ENCODE measurements around the gene SIT1.

SIT1 gene

DNA sequence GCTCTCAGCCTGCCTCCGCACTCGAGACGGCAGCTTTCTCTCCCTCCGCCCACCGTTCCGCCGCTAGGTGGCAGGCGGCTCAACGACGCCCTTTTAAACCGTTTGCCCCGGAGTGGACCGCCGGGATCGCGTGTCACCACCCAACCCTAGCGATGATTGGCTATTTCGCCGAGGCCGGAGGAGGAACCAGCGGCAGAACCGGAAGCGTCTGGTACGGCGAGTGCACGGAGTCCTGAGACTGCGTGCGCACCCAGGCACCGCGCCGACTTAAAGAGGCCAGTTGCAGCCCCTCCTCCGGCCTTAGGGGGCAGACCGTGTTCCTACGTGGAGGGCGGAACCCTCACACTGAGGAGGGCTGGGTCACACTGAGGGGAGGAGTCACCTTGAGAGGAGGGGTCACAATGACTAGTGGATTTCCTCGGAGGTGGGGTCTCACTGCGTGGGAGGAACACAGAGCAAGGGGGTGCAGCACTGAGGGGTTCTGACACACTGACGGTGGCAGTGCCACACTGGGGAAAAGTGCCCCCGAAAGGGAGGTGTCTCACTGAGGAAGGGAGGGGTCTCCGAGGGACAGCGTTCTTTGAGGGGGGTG is 46.6 kb downstream of the SIT1 start (continued):
- TF ChIP-seq ZNF791 (tag by site-specific recombination; IDR thresholded peaks at IDR 0.05) (no peak), ZNF157 (tag by site-specific recombination; IDR thresholded peaks at IDR 0.05) (no peak), ZNF223 (tag by site-specific recombination; IDR thresholded peaks at IDR 0.05) (no peak), ZNF707 (tag by site-specific recombination; IDR thresholded peaks at IDR 0.05) (no peak), CTCF (tag by site-specific recombination; IDR thresholded peaks at IDR 0.05) (peak; percentile 96), ZNF140 (tag by site-specific recombination; IDR thresholded peaks at IDR 0.05) (no peak), ZNF624 (tag by site-specific recombination; IDR thresholded peaks at IDR 0.05) (no peak), OVOL3 (tag by site-specific recombination; IDR thresholded peaks at IDR 0.05) (no peak), ZBTB17 (tag by site-specific recombination; IDR thresholded peaks at IDR 0.05) (peak; percentile 71), ZNF785 (tag by site-specific recombination; IDR thresholded peaks at IDR 0.05) (no peak), MZF1 (tag by site-specific recombination; IDR thresholded peaks at IDR 0.05; ENCODE audit: borderline replicate concordance) (no peak), ZSCAN30 (tag by site-specific recombination; IDR thresholded peaks at IDR 0.05) (no peak), ZNF16 (tag by site-specific recombination; IDR thresholded peaks at IDR 0.05; ENCODE audit: low read depth) (no peak), ZNF837 (tag by site-specific recombination; IDR thresholded peaks at IDR 0.05) (no peak), KLF10 (tag by site-specific recombination; IDR thresholded peaks at IDR 0.05) (no peak), KLF16 (tag by site-specific recombination; IDR thresholded peaks at IDR 0.05) (peak; percentile 24; the same call in 1 of the 2 replicates), ZNF184 (tag by site-specific recombination; IDR thresholded peaks at IDR 0.05) (no peak), SP7 (tag by site-specific recombination; IDR thresholded peaks at IDR 0.05) (peak; percentile 50; the same call in 1 of the 2 replicates), ZNF214 (tag by site-specific recombination; IDR thresholded peaks at IDR 0.05; ENCODE audit: borderline replicate concordance) (no peak), GLI4 (tag by site-specific recombination; IDR thresholded peaks at IDR 0.05) (no peak), ZNF398 (tag by site-specific recombination; IDR thresholded peaks at IDR 0.05) (no peak), GFI1B (tag by site-specific recombination; IDR thresholded peaks at IDR 0.05) (no peak), ZNF10 (tag by site-specific recombination; IDR thresholded peaks at IDR 0.05) (no peak), ZBTB26 (tag by site-specific recombination; optimal IDR thresholded peaks at IDR 0.05) (peak; percentile 64), ZFHX2 (tag by site-specific recombination; conservative IDR thresholded peaks at IDR 0.05) (no peak; the same call in none of the 2 replicates), ZNF202 (tag by site-specific recombination; IDR thresholded peaks at IDR 0.05; ENCODE audit: borderline replicate concordance) (no peak), ZNF341 (tag by site-specific recombination; IDR thresholded peaks at IDR 0.05; ENCODE audit: low read depth) (no peak; the same call in 1 of the 2 replicates), ZNF596 (tag by site-specific recombination; IDR thresholded peaks at IDR 0.05) (no peak), RBAK (tag by site-specific recombination; IDR thresholded peaks at IDR 0.05) (no peak), GLIS2 (tag by site-specific recombination; IDR thresholded peaks at IDR 0.05) (peak; percentile 98), ZBTB7A (tag by site-specific recombination; IDR thresholded peaks at IDR 0.05; ENCODE audit: low read depth) (peak; percentile 69; the same call in 1 of the 2 replicates), ZNF366 (tag by site-specific recombination; conservative IDR thresholded peaks at IDR 0.05) (no peak), ZNF600 (tag by site-specific recombination; IDR thresholded peaks at IDR 0.05) (no peak), HOXA7 (CRISPR knock-in tag; IDR thresholded peaks at IDR 0.05; ENCODE audit: borderline replicate concordance) (no peak)
- TF ChIP-seq, protein P1, sequence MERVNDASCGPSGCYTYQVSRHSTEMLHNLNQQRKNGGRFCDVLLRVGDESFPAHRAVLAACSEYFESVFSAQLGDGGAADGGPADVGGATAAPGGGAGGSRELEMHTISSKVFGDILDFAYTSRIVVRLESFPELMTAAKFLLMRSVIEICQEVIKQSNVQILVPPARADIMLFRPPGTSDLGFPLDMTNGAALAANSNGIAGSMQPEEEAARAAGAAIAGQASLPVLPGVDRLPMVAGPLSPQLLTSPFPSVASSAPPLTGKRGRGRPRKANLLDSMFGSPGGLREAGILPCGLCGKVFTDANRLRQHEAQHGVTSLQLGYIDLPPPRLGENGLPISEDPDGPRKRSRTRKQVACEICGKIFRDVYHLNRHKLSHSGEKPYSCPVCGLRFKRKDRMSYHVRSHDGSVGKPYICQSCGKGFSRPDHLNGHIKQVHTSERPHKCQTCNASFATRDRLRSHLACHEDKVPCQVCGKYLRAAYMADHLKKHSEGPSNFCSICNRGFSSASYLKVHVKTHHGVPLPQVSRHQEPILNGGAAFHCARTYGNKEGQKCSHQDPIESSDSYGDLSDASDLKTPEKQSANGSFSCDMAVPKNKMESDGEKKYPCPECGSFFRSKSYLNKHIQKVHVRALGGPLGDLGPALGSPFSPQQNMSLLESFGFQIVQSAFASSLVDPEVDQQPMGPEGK (tag by site-specific recombination; IDR thresholded peaks at IDR 0.05): peak; percentile 99
- TF ChIP-seq, protein P2, sequence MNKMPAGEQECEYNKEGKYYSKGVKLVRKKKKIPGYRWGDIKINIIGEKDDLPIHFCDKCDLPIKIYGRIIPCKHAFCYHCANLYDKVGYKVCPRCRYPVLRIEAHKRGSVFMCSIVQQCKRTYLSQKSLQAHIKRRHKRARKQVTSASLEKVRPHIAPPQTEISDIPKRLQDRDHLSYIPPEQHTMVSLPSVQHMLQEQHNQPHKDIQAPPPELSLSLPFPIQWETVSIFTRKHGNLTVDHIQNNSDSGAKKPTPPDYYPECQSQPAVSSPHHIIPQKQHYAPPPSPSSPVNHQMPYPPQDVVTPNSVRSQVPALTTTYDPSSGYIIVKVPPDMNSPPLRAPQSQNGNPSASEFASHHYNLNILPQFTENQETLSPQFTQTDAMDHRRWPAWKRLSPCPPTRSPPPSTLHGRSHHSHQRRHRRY (tag by site-specific recombination; IDR thresholded peaks at IDR 0.05): no peak
